Transverse colon (tissue), 4 donors: Measurements from ENCODE around the gene PCNT. TPM values are rescaled to one million over a fixed set of nuclear protein-coding genes. Genes with fewer than 3 reads are reported as not detected.

Experiments
- DNase-seq: peaks from one replicate; pipeline ENCODE4 v3.0.0-alpha.2; 2019
- H3K27ac ChIP-seq, 4 donors: fragments of 200-600 bp; sonication (generic); 2 replicates each; pipeline ENCODE4 v1.5.1; 2016 to 2018; ENCODE audit warnings: inconsistent platforms in 4 of 4
- H3K27me3 ChIP-seq: fragments of 200-600 bp; sonication (generic); 2 replicates; pipeline ENCODE4 v1.5.1; 2017; ENCODE audit warnings: inconsistent platforms
- H3K36me3 ChIP-seq, 4 donors: fragments of 200-600 bp; sonication (generic); 2 replicates each; pipeline ENCODE4 v1.5.1; 2017 to 2019; ENCODE audit warnings: inconsistent platforms in 4 of 4
- H3K4me1 ChIP-seq, 4 donors: fragments of 200-600 bp; sonication (generic); 2 replicates each; pipeline ENCODE4 v1.5.1; 2017 to 2020; ENCODE audit warnings: inconsistent platforms in 4 of 4
- H3K4me3 ChIP-seq, 4 donors: fragments of 200-600 bp; sonication (generic); 1 replicate in 1 of 4; 2 replicates in 3 of 4; pipeline versions ENCODE4 v1.5.1 to v1.6.1; 2017 to 2019; ENCODE audit warnings: inconsistent platforms in 4 of 4
- H3K9me3 ChIP-seq, 2 donors: fragments of 200-600 bp; sonication (generic); 2 replicates each; pipeline ENCODE4 v1.5.1; 2017 to 2019; ENCODE audit warnings: inconsistent platforms in 2 of 2
- EP300 ChIP-seq: sonication (generic); formaldehyde crosslinking; IDR thresholded peaks from one replicate; pipeline ENCODE4 v1.6.1; 2017; ENCODE audit warnings: antibody characterized with exemption, low read depth
- POLR2A ChIP-seq: fragments of 450-650 bp; IDR thresholded peaks from one replicate; pipeline ENCODE4 v1.6.1; 2016; ENCODE audit warnings: antibody characterized with exemption, mild to moderate bottlenecking, moderate library complexity
- POLR2AphosphoS5 ChIP-seq, 3 donors: sonication (generic); formaldehyde crosslinking; IDR thresholded peaks; one replicate each; pipeline ENCODE4 v1.6.1; 2016; ENCODE audit warnings: antibody characterized with exemption in 3 of 3
- WGBS, 2 donors: methylation state at CpG; one replicate each; pipeline ENCODE4 v1.1.5; 2018; ENCODE audit warnings: low coverage in 1 of 2; 5-methylcytosine and 5-hydroxymethylcytosine counted together
- in situ Hi-C, 4 donors: fragments of 200-750 bp; cut with MboI; loops; one replicate each; pipeline versions ENCODE4 v1.15.0 to v1.15.1; 2017; ENCODE audit warnings: low sequenced_read_pairs in 3 of 4, low pct_ligation_motif_present in 1 of 4, low pct_unique_long_range_greater_than_20kb in 1 of 4
- intact Hi-C: fragments of 100-400 bp; cut with DNase I; formaldehyde crosslinking; loops from one replicate; pipeline ENCODE4 v1.15.1; 2023; ENCODE audit warnings: low total_unique reads
- total RNA-seq, 4 donors: library from RNA; depleted of rRNA; stranded (reverse); fragments of >200 nt; gene quantifications; one replicate each; pipeline ENCODE4 v1.1.0, GENCODE V29; 2016
- TF ChIP-seq, protein P1 (sequence below), 5 experiments: fragments of 200-600 bp in 3 of 5; fragments of 450-650 bp in 2 of 5; sonication (generic) in 3 of 5; IDR thresholded peaks; 1 replicate in 2 of 5; 2 replicates in 3 of 5; pipeline ENCODE4 v1.5.1; 2016 to 2017; ENCODE audit warnings: antibody characterized with exemption in 5 of 5, inconsistent platforms in 3 of 5, mild to moderate bottlenecking in 2 of 5, moderate library complexity in 1 of 5

The PCNT gene
- total RNA-seq, 4 donors from 2014 or later = 27.6 to 171 (median 63.4) TPM

DNA sequence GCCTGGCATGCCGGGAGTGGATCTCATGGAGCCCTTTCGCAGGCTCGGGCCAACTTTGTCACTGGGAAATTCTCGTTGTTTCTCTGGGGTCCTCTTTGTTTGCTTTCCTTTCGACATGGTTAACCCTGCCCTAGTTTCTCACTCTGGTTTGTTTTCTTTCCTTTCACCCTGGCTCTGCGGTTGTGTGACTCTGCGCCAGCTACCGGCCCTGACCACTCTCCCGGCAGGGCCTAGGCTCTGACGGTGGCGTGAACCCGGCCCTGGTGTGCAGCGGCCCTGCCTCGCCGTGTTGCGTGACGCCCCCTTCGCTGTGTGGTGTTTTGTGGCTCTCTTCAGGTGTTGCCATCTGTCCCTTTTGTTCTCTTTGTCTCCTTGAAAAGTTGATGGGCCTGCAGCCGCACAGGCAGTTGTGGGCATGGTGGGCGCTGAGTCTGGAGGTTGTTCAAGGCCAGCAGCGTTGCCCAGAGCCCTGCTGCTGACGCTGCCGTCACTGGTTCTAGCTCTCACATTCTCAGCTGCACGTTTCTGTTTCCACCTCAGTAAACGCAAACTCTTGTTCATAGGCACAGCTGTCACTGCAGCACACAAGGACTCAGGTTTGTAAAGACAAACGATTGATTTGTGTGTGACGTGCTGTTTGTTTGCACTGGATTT, 70.1 kb downstream of the PCNT start:
- 75 to 87% methylated on average over 6 to 27 of the region's 27 CpGs for WGBS, 2 donors
- TF ChIP-seq EP300 (no peak), POLR2AphosphoS5 (IDR thresholded peaks at IDR 0.05) (no peak), POLR2A (no peak)
- TF ChIP-seq, protein P1, sequence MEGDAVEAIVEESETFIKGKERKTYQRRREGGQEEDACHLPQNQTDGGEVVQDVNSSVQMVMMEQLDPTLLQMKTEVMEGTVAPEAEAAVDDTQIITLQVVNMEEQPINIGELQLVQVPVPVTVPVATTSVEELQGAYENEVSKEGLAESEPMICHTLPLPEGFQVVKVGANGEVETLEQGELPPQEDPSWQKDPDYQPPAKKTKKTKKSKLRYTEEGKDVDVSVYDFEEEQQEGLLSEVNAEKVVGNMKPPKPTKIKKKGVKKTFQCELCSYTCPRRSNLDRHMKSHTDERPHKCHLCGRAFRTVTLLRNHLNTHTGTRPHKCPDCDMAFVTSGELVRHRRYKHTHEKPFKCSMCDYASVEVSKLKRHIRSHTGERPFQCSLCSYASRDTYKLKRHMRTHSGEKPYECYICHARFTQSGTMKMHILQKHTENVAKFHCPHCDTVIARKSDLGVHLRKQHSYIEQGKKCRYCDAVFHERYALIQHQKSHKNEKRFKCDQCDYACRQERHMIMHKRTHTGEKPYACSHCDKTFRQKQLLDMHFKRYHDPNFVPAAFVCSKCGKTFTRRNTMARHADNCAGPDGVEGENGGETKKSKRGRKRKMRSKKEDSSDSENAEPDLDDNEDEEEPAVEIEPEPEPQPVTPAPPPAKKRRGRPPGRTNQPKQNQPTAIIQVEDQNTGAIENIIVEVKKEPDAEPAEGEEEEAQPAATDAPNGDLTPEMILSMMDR (IDR thresholded peaks at IDR 0.05) = no peak
- no peak for DNase-seq
- intact Hi-C loops = no loop called here
- peaks cover 0 to 43% (median 8%) of the 10 kb centered on the region in 4 donors for H3K36me3 ChIP-seq
- H3K4me3 ChIP-seq = no peak overlapping the region
- H3K27ac ChIP-seq = no peak overlapping the region
- H3K9me3 ChIP-seq = no peaks in the 10 kb centered on the region
- in situ Hi-C loops = no loop called here
- H3K27me3 ChIP-seq = no peaks in the 10 kb centered on the region
- no peaks in the 10 kb centered on the region for H3K4me1 ChIP-seq

DNA sequence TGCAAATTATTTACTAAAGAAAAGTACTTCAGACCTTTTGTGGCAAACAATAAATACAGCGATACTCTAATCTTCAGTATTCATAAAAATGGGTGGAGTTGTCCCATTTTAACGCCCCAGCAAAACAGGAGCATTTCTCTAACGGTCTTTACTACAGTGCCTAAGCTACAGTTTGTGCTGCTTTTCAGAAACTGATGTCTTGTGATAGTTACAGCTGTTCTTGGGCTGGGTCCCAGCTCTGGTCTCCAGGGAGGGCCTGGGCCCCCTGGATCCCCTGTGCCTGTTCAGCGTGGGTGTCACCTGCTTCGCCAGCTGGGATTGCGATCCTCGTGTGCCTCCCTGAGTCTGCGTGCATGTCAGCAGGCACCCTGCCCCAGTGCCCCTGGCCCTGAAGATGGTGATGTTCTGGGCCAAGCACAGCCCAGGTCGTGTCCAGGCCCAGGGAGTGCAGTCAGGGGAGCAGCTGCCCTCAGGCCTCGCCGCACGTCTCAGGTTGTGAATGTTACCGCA, 70.7 kb downstream of the PCNT start:
- TF ChIP-seq POLR2A = no peak
- TF ChIP-seq, protein P1 (IDR thresholded peaks at IDR 0.05) = no peak
- WGBS, 2 donors = 49 to 86% methylated on average over 2 to 11 of the region's 13 CpGs
- no peak for DNase-seq
- Histone ChIP-seq H3K4me1 (no peaks in the 10 kb centered on the region), H3K27ac (no peak overlapping the region), H3K36me3 (peaks cover 0 to 39% (median 7%) of the 10 kb centered on the region in 4 donors), H3K4me3 (no peak overlapping the region), H3K9me3 (no peaks in the 10 kb centered on the region), H3K27me3 (no peaks in the 10 kb centered on the region)
- in situ Hi-C loops = no loop called here
- intact Hi-C loops = no loop called here

DNA sequence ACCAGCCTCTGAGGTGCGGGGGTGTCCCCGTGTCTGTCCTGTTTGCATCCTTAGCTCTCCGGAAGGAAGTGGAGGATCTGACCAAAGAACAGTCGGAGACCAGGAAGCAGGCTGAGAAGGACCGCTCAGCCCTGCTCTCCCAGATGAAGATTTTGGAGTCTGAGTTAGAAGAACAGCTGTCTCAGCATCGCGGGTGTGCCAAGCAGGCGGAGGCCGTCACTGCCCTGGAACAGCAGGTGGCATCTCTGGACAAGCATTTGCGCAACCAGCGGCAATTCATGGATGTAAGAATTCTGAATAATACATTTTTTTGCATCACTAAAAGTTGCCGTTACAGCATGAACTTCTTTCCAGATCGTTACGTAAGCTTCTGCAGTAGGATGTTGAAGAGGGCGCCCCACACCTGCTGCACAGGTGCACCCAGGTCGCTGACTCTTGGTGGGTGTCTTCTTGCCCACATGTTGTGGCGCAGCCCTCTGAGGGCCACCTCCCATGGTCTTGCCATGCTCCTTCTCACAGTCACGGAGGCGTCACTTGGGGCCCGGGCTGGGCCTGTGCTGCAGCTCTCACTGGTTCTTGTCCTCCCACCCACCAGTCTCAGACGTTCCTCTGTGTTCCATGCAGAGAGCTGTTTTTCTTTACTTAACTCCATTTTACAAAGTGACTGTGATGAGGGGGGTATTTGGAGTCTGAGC, 73.4 kb downstream of the PCNT start:
- Histone ChIP-seq H3K4me1 (no peaks in the 10 kb centered on the region), H3K27me3 (no peaks in the 10 kb centered on the region), H3K36me3 (peaks cover 0 to 25% (median 10%) of the 10 kb centered on the region in 4 donors), H3K27ac (no peak overlapping the region), H3K9me3 (no peaks in the 10 kb centered on the region), H3K4me3 (no peak overlapping the region)
- TF ChIP-seq POLR2A (no peak), EP300 (no peak), POLR2AphosphoS5 (IDR thresholded peaks at IDR 0.05) (no peak)
- TF ChIP-seq, protein P1 (IDR thresholded peaks at IDR 0.05) = no peak
- WGBS, 2 donors = 96% methylated on average over 21 of the region's 21 CpGs; no CpG with 5 or more reads in 1 of the 2 donors
- in situ Hi-C loops (no loop called here), intact Hi-C loops (no loop called here)
- no peak for DNase-seq

DNA sequence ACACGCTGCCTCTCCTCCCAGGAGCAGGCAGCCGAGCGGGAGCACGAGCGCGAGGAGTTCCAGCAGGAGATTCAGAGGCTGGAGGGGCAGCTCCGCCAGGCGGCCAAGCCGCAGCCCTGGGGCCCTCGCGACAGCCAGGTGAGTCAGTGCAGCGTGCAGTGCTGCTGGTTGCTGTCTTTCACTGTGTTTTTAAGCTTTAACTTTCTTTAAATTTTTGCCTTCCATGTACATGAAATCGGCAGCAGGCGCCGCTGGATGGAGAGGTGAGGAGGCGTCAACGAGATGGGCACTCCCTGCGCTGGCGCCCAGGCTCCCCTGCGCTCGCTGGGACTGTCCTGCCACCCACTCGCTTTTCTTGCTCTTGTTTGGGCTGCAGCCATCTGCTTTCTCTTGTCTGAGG, 74.0 kb downstream of the PCNT start:
- WGBS, 2 donors = 99 to 100% methylated on average over 10 to 21 of the region's 22 CpGs
- no peak for DNase-seq
- H3K36me3 ChIP-seq = peaks cover 0 to 30% (median 13%) of the 10 kb centered on the region in 4 donors
- H3K4me3 ChIP-seq = no peak overlapping the region
- no peak for TF ChIP-seq POLR2AphosphoS5 (IDR thresholded peaks at IDR 0.05)
- TF ChIP-seq, protein P1 (IDR thresholded peaks at IDR 0.05) = no peak
- no peak for TF ChIP-seq POLR2A
- no peak for TF ChIP-seq EP300
- no peaks in the 10 kb centered on the region for H3K27me3 ChIP-seq
- no peaks in the 10 kb centered on the region for H3K9me3 ChIP-seq
- no peak overlapping the region for H3K27ac ChIP-seq
- intact Hi-C loops = no loop called here
- in situ Hi-C loops = no loop called here
- no peaks in the 10 kb centered on the region for H3K4me1 ChIP-seq
